ENCODE results near the gene PCA3.

Gene PCA3

GRCh38 chr9:76835571-76836283 lies 71.5 kb downstream of the PCA3 start:
- FAIRE-seq, result no peak

More at GRCh38 chr9:76835571-76836283, 71.5 kb downstream of the PCA3 start:
- TF ChIP-seq CTCF (IDR thresholded peaks at IDR 0.05; ENCODE audit: insufficient read depth, missing control alignments), result no peak
- DNase-seq (ENCODE audit: insufficient read length, low spot score), result no peak

All from D721Med (cell line).